Astrocyte (in vitro differentiated cells and primary cell): Measurements from ENCODE around the gene CHD6. TPM values are rescaled to one million over a fixed set of nuclear protein-coding genes. Genes with fewer than 3 reads are reported as not detected.

Experiments used
- DNase-seq: peaks from one replicate; pipeline ENCODE4 v3.0.0-alpha.2; 2010; ENCODE audit warnings: low read depth
- FAIRE-seq: peaks from 2 replicates; lab custom pipeline; 2011; peaks lifted over from hg19 to GRCh38; lab: Jason Lieb, UNC
- H2AFZ ChIP-seq: 2 replicates; pipeline ENCODE4 v1.6.0; 2012; ENCODE audit warnings: low read depth, low read length, inconsistent platforms
- H3K27ac ChIP-seq: 2 replicates; pipeline ENCODE4 v1.5.1; 2011; ENCODE audit warnings: low read depth, low read length, inconsistent platforms
- H3K27me3 ChIP-seq: 2 replicates; pipeline ENCODE4 v1.6.0; 2011; ENCODE audit warnings: low read length, inconsistent platforms; ENCODE audit not compliant: insufficient read depth
- H3K36me3 ChIP-seq: 2 replicates; pipeline ENCODE4 v1.5.1; 2011; ENCODE audit warnings: low read length, inconsistent platforms; ENCODE audit not compliant: insufficient read depth
- H3K4me1 ChIP-seq: 2 replicates; pipeline ENCODE4 v1.5.1; 2011; ENCODE audit warnings: low read length, inconsistent platforms; ENCODE audit not compliant: insufficient read depth
- H3K4me2 ChIP-seq: 2 replicates; pipeline ENCODE4 v1.6.0; 2012; ENCODE audit warnings: low read length, inconsistent platforms
- H3K4me3 ChIP-seq: 2 replicates; pipeline ENCODE4 v1.5.1; 2011; ENCODE audit warnings: low read depth, mild to moderate bottlenecking, low read length, inconsistent platforms; ENCODE audit not compliant: insufficient read depth
- H3K79me2 ChIP-seq: 2 replicates; pipeline ENCODE4 v1.6.0; 2012; ENCODE audit warnings: mild to moderate bottlenecking, low read length, inconsistent platforms; ENCODE audit not compliant: insufficient read depth
- H3K9ac ChIP-seq: 2 replicates; pipeline ENCODE4 v1.6.0; 2012; ENCODE audit warnings: mild to moderate bottlenecking, low read length, inconsistent platforms
- H3K9me3 ChIP-seq: 2 replicates; pipeline ENCODE4 v1.5.1; 2012; ENCODE audit warnings: low read depth, mild to moderate bottlenecking, low read length, inconsistent platforms; ENCODE audit not compliant: insufficient read depth
- H4K20me1 ChIP-seq: 2 replicates; pipeline ENCODE4 v1.6.0; 2012; ENCODE audit warnings: low read length, inconsistent platforms; ENCODE audit not compliant: insufficient read depth
- H3K27ac Mint-ChIP-seq: one replicate; pipeline ENCODE4 v1.8.0; 2021; ENCODE audit warnings: mild to moderate bottlenecking, mixed read lengths; ENCODE audit not compliant: unreplicated experiment
- H3K27me3 Mint-ChIP-seq: one replicate; pipeline ENCODE4 v1.8.0; 2021; ENCODE audit warnings: low read depth, mixed read lengths; ENCODE audit not compliant: unreplicated experiment
- H3K36me3 Mint-ChIP-seq: one replicate; pipeline ENCODE4 v1.8.0; 2021; ENCODE audit warnings: low read depth, mixed read lengths; ENCODE audit not compliant: unreplicated experiment
- H3K4me1 Mint-ChIP-seq: one replicate; pipeline ENCODE4 v1.8.0; 2021; ENCODE audit warnings: low read depth, mixed read lengths; ENCODE audit not compliant: unreplicated experiment
- H3K4me3 Mint-ChIP-seq: one replicate; pipeline ENCODE4 v1.8.0; 2021; ENCODE audit warnings: mild to moderate bottlenecking, moderate library complexity, mixed read lengths; ENCODE audit not compliant: unreplicated experiment
- H3K9me3 Mint-ChIP-seq: one replicate; pipeline ENCODE4 v1.8.0; 2021; ENCODE audit warnings: mild to moderate bottlenecking, mixed read lengths; ENCODE audit not compliant: unreplicated experiment
- CTCF ChIP-seq: IDR thresholded peaks from 2 replicates; pipeline ENCODE4 v1.5.1; 2011; ENCODE audit warnings: low read depth, mild to moderate bottlenecking, inconsistent platforms, low read length, moderate library complexity; ENCODE audit not compliant: insufficient read depth
- EZH2 ChIP-seq: IDR thresholded peaks from 2 replicates; pipeline ENCODE4 v1.6.1; 2012; ENCODE audit warnings: mild to moderate bottlenecking, low read length, inconsistent platforms; ENCODE audit not compliant: insufficient read depth
- total RNA-seq: library from RNA; stranded (reverse); gene quantifications from 2 replicates; pipeline ENCODE4 v1.2.1, GENCODE V29; 2021

The CHD6 gene
- total RNA-seq, 1 donor from 2014 or later, result 44.7 TPM

- DNase-seq (no peak), FAIRE-seq (no peak)
- Mint-ChIP-seq H3K27ac (no peak overlapping the region), H3K4me1 (peaks cover 3% of the 10 kb centered on the region), H3K27me3 (no peaks in the 10 kb centered on the region), H3K36me3 (no peaks in the 10 kb centered on the region), H3K4me3 (no peak overlapping the region), H3K9me3 (peaks cover 3% of the 10 kb centered on the region)
- H3K36me3 ChIP-seq, result no peaks in the 10 kb centered on the region
- no peaks in the 10 kb centered on the region for H3K79me2 ChIP-seq
- no peak overlapping the region for H3K4me2 ChIP-seq
- no peak overlapping the region for H2AFZ ChIP-seq
- H3K9me3 ChIP-seq, result no peaks in the 10 kb centered on the region
- H3K4me1 ChIP-seq, result no peaks in the 10 kb centered on the region
- TF ChIP-seq EZH2 (no peak), CTCF (no peak)
- no peaks in the 10 kb centered on the region for H4K20me1 ChIP-seq
- H3K27ac ChIP-seq, result no peak overlapping the region
- no peak overlapping the region for H3K9ac ChIP-seq
- H3K4me3 ChIP-seq, result no peak overlapping the region
- H3K27me3 ChIP-seq, result no peaks in the 10 kb centered on the region
Measured at GRCh38 chr20:41395667-41396664, 222.2 kb downstream of the CHD6 start.

GRCh38 chr20:41394931-41395666, 223.1 kb downstream of the CHD6 start:
- Histone ChIP-seq H3K4me3 (no peak overlapping the region), H3K4me2 (no peak overlapping the region), H4K20me1 (no peaks in the 10 kb centered on the region), H3K27me3 (no peaks in the 10 kb centered on the region), H3K9me3 (no peaks in the 10 kb centered on the region), H3K79me2 (no peaks in the 10 kb centered on the region), H3K9ac (no peak overlapping the region), H3K4me1 (no peaks in the 10 kb centered on the region), H3K36me3 (no peaks in the 10 kb centered on the region), H3K27ac (no peak overlapping the region), H2AFZ (no peak overlapping the region)
- no peak for TF ChIP-seq EZH2
- no peak for TF ChIP-seq CTCF
- Mint-ChIP-seq H3K4me1 (peaks cover 3% of the 10 kb centered on the region), H3K4me3 (no peak overlapping the region), H3K9me3 (peaks cover 3% of the 10 kb centered on the region), H3K27me3 (no peaks in the 10 kb centered on the region), H3K36me3 (no peaks in the 10 kb centered on the region), H3K27ac (no peak overlapping the region)
- no peak for FAIRE-seq
- DNase-seq, result no peak
